Psoas muscle (tissue), 8 donors: ENCODE results near the gene HRC. TPM values are rescaled to one million over a fixed set of nuclear protein-coding genes. Genes with fewer than 3 reads are reported as not detected.
"Not testable (repeated sequence)": the region's sequence is repeated elsewhere in the genome, so short reads cannot be mapped to it uniquely, and the experiment has no call there.

Experiments
- ATAC-seq, 4 donors: fragments of 200-7000 bp; cut with Tn5 transposase; one replicate each; pipeline ENCODE4 v1.9.1; 2020; ENCODE audit warnings: moderate library complexity in 3 of 4, mild to moderate bottlenecking in 2 of 4
- DNase-seq, 2 donors: peaks; one replicate each; pipeline ENCODE4 v3.0.0-alpha.2; 2020
- H3K27ac ChIP-seq: fragments of 200-600 bp; one replicate; pipeline ENCODE4 v1.8.0; 2022
- H3K27me3 ChIP-seq, 3 donors: fragments of 200-600 bp in 1 of 3; one replicate each; pipeline versions ENCODE4 v1.6.1 to v1.8.0; 2013 to 2022; ENCODE audit warnings: low read length in 2 of 3, mild to moderate bottlenecking in 2 of 3, moderate library complexity in 1 of 3; ENCODE audit not compliant: insufficient read depth in 3 of 3
- H3K36me3 ChIP-seq, 2 donors: fragments of 200-600 bp in 1 of 2; one replicate each; pipeline versions ENCODE4 v1.6.1 to v1.8.0; 2013 to 2022; ENCODE audit warnings: low read depth in 1 of 2, mild to moderate bottlenecking in 1 of 2, moderate library complexity in 1 of 2; ENCODE audit not compliant: insufficient read depth in 1 of 2
- H3K4me1 ChIP-seq: fragments of 200-600 bp; one replicate; pipeline ENCODE4 v1.8.0; 2022
- H3K4me3 ChIP-seq: fragments of 200-600 bp; one replicate; pipeline ENCODE4 v1.8.0; 2022; ENCODE audit warnings: mild to moderate bottlenecking
- H3K9me3 ChIP-seq: fragments of 200-600 bp; one replicate; pipeline ENCODE4 v1.8.0; 2022
- CTCF ChIP-seq: fragments of 200-600 bp; IDR thresholded peaks from one replicate; pipeline ENCODE4 v1.8.0; 2022; ENCODE audit warnings: antibody characterized with exemption
- WGBS, 3 donors: extraction: QIAGEN DNeasy Blood & Tissue Kit; methylation state at CpG; one replicate each; pipeline versions ENCODE4 v1.1.6 to v1.1.7; 2013; 5-methylcytosine and 5-hydroxymethylcytosine counted together
- intact Hi-C, 2 donors: fragments of 100-400 bp; cut with DNase I; formaldehyde crosslinking; loops; one replicate each; pipeline versions ENCODE4 v1.11.0 to v1.14.2; 2022
- polyA plus RNA-seq, 3 donors: library from polyadenylated mRNA; stranded (reverse); fragments of 200-250 nt; gene quantifications; one replicate each; pipeline ENCODE4 v1.2.3, GENCODE V29; 2013
- total RNA-seq, 4 donors: library from RNA; stranded (reverse); fragmentation: NEBNext Ultra II Directional in 2 of 4; extraction: Animal tissue kit (Norgen Biotek cat#: 25700) in 2 of 4; gene quantifications; one replicate each; pipeline versions ENCODE4 v1.2.1 to v1.2.4, GENCODE V29; 2021 to 2023
- donor health status: healthy with polysubstance abuse.
- donor health status: DM: no; HTN: no; CAD: no; lungs with moderate emphysema.
- donor health status: Bipolar disorder and iron deficiency.
- donor health status: healthy.
- donor health status: DM: yes; HTN: yes; CAD: no.
- donor health status: DM: no; HTN: no; CAD: no.
- donor health status: DM: no; HTN: no; CAD: no.
- donor health status: DM: yes; HTN: yes; CAD: no.

The HRC gene
- total and polyA plus RNA-seq, 7 donors, result 32.9 to 405 (median 250) TPM

GRCh38 chr19:49127674-49128544 lies 27.3 kb downstream of the HRC start:
- H3K27ac ChIP-seq, result peak overlapping the region; percentile 27
- H3K4me1 ChIP-seq, result peaks cover 14% of the 10 kb centered on the region
- peak; percentile 96 to 99 (median 96) for ATAC-seq
- no peak for TF ChIP-seq CTCF
- H3K36me3 ChIP-seq, result no peaks in the 10 kb centered on the region
- no peaks in the 10 kb centered on the region for H3K27me3 ChIP-seq
- intact Hi-C loops, result no loop called here
- DNase-seq, result peak; percentile 96 to 98
- 2 to 3% (median 3%) methylated on average over 51 to 63 of the region's 63 CpGs for WGBS, 3 donors
- H3K9me3 ChIP-seq, result no peaks in the 10 kb centered on the region
- H3K4me3 ChIP-seq, result peak overlapping the region; percentile 33

GRCh38 chr19:49127225-49127624 lies 28.0 kb downstream of the HRC start:
- intact Hi-C loops, H3K36me3 ChIP-seq, DNase-seq, ATAC-seq, H3K27ac ChIP-seq, H3K9me3 ChIP-seq, H3K27me3 ChIP-seq: not testable (repeated sequence)
- Histone ChIP-seq H3K4me3 (peak overlapping the region; percentile 33), H3K4me1 (peaks cover 14% of the 10 kb centered on the region)
- 93 to 97% (median 95%) methylated on average over 12 of the region's 12 CpGs for WGBS, 3 donors

- Histone ChIP-seq H3K27ac (no peak overlapping the region), H3K9me3 (no peaks in the 10 kb centered on the region), H3K27me3 (no peaks in the 10 kb centered on the region), H3K4me3 (no peak overlapping the region), H3K36me3 (no peaks in the 10 kb centered on the region), H3K4me1 (peaks cover 14% of the 10 kb centered on the region)
- TF ChIP-seq CTCF, result no peak
- DNase-seq (no peak), ATAC-seq (no peak)
- intact Hi-C loops, result no loop called here
- WGBS, 3 donors, result 75 to 80% (median 77%) methylated on average over 4 of the region's 4 CpGs
Measured at GRCh38 chr19:49126575-49126974, 28.6 kb downstream of the HRC start.

GRCh38 chr19:49125025-49125731 lies 30.0 kb downstream of the HRC start:
- no peak for DNase-seq

GRCh38 chr19:49123285-49123684 lies 31.9 kb downstream of the HRC start:
- H3K36me3 ChIP-seq, ATAC-seq, H3K27ac ChIP-seq, H3K27me3 ChIP-seq, DNase-seq, H3K4me3 ChIP-seq, H3K9me3 ChIP-seq, intact Hi-C loops: not testable (repeated sequence)
- peaks cover 11% of the 10 kb centered on the region for H3K4me1 ChIP-seq
- WGBS, 3 donors, result 83 to 90% (median 89%) methylated on average over 11 of the region's 11 CpGs

More at GRCh38 chr19:49125025-49125731, 30.0 kb downstream of the HRC start:
- 27 to 33% (median 29%) methylated on average over 19 to 23 of the region's 23 CpGs for WGBS, 3 donors
- Histone ChIP-seq H3K27me3 (no peaks in the 10 kb centered on the region), H3K27ac (no peak overlapping the region), H3K36me3 (no peaks in the 10 kb centered on the region), H3K9me3 (no peaks in the 10 kb centered on the region), H3K4me1 (peaks cover 11% of the 10 kb centered on the region), H3K4me3 (no peak overlapping the region)
- TF ChIP-seq CTCF, result no peak
- ATAC-seq, result no peak
- intact Hi-C loops, result no loop called here

GRCh38 chr19:49121841-49122240 lies 33.4 kb downstream of the HRC start:
- H3K4me1 ChIP-seq, result peaks cover 19% of the 10 kb centered on the region
- ATAC-seq, intact Hi-C loops, DNase-seq, H3K36me3 ChIP-seq, H3K4me3 ChIP-seq, H3K27me3 ChIP-seq, H3K9me3 ChIP-seq, H3K27ac ChIP-seq: not testable (repeated sequence)
- 62 to 70% (median 68%) methylated on average over 10 of the region's 10 CpGs for WGBS, 3 donors
